Activated naive CD8-positive, alpha-beta T cell treated with anti-CD3 and anti-CD28 coated beads, Interleukin-2, amount 50 U/mL, for 24 hours (primary cell): ENCODE results near the gene RPS3.

Source experiments
- ATAC-seq: fragments of 150-1000 bp; cut with Tn5 transposase; one replicate; pipeline ENCODE4 v1.10.0; 2021
- DNase-seq: peaks from one replicate; pipeline ENCODE4 v3.0.0; 2021
- H3K27ac Mint-ChIP-seq: one replicate; pipeline ENCODE4 v1.8.0; 2021; ENCODE audit warnings: mild to moderate bottlenecking, mixed read lengths
- H3K27me3 Mint-ChIP-seq: one replicate; pipeline ENCODE4 v1.8.0; 2021; ENCODE audit warnings: mixed read lengths
- H3K36me3 Mint-ChIP-seq: one replicate; pipeline ENCODE4 v1.8.0; 2021; ENCODE audit warnings: low read depth, mixed read lengths
- H3K4me1 Mint-ChIP-seq: one replicate; pipeline ENCODE4 v1.8.0; 2021; ENCODE audit warnings: mixed read lengths
- H3K4me3 Mint-ChIP-seq: one replicate; pipeline ENCODE4 v1.8.0; 2021; ENCODE audit warnings: mild to moderate bottlenecking, moderate library complexity, mixed read lengths
- H3K9me3 Mint-ChIP-seq: one replicate; pipeline ENCODE4 v1.8.0; 2021; ENCODE audit warnings: mixed read lengths

The RPS3 gene

GRCh38 chr11:75431533-75432525 lies 32.5 kb downstream of the RPS3 start:
- DNase-seq = no peak
- ATAC-seq = no peak
- Mint-ChIP-seq H3K9me3 (peaks cover 7% of the 10 kb centered on the region), H3K27ac (no peak overlapping the region), H3K36me3 (peaks cover 4% of the 10 kb centered on the region), H3K4me1 (peaks cover 16% of the 10 kb centered on the region), H3K27me3 (peaks cover 49% of the 10 kb centered on the region), H3K4me3 (no peak overlapping the region)

- Mint-ChIP-seq H3K36me3 (peaks cover 4% of the 10 kb centered on the region), H3K4me1 (peaks cover 16% of the 10 kb centered on the region), H3K27me3 (peaks cover 45% of the 10 kb centered on the region), H3K27ac (no peak within 1 kb of the TSS), H3K4me3 (no peak within 1 kb of the TSS), H3K9me3 (peaks cover 7% of the 10 kb centered on the region)
- no peak for ATAC-seq
- no peak for DNase-seq
Measured at GRCh38 chr11:75432911-75433321, 33.6 kb downstream of the RPS3 start, which contains the start of gene KLHL35. KLHL35 (minus strand) TSS chr11:75433203; CDS start chr11:75430629, 2,574 bp downstream.

- Mint-ChIP-seq H3K27ac (no peak overlapping the region), H3K9me3 (peaks cover 7% of the 10 kb centered on the region), H3K36me3 (peaks cover 4% of the 10 kb centered on the region), H3K27me3 (peaks cover 42% of the 10 kb centered on the region), H3K4me3 (no peak overlapping the region), H3K4me1 (peaks cover 13% of the 10 kb centered on the region)
- ATAC-seq = no peak
- DNase-seq = no peak
Measured at GRCh38 chr11:75433443-75433842, 34.1 kb downstream of the RPS3 start.

- no peak overlapping the region for H3K27ac Mint-ChIP-seq
- no peak for ATAC-seq
- peaks cover 4% of the 10 kb centered on the region for H3K36me3 Mint-ChIP-seq
- no peak for DNase-seq
- H3K4me1 Mint-ChIP-seq = peaks cover 9% of the 10 kb centered on the region
- no peak overlapping the region for H3K4me3 Mint-ChIP-seq
- H3K27me3 Mint-ChIP-seq = peaks cover 36% of the 10 kb centered on the region
- peaks cover 4% of the 10 kb centered on the region for H3K9me3 Mint-ChIP-seq
Measured at GRCh38 chr11:75434051-75434450, 34.7 kb downstream of the RPS3 start.

GRCh38 chr11:75434886-75435570 lies 35.7 kb downstream of the RPS3 start:
- no peak overlapping the region for H3K27ac Mint-ChIP-seq
- no peaks in the 10 kb centered on the region for H3K9me3 Mint-ChIP-seq
- ATAC-seq = no peak
- no peak overlapping the region for H3K4me3 Mint-ChIP-seq
- H3K4me1 Mint-ChIP-seq = peaks cover 4% of the 10 kb centered on the region
- H3K27me3 Mint-ChIP-seq = peaks cover 31% of the 10 kb centered on the region
- H3K36me3 Mint-ChIP-seq = peaks cover 2% of the 10 kb centered on the region
- DNase-seq = no peak

- H3K27me3 Mint-ChIP-seq = peaks cover 30% of the 10 kb centered on the region
- H3K9me3 Mint-ChIP-seq = no peaks in the 10 kb centered on the region
- DNase-seq (no peak), ATAC-seq (no peak)
- H3K4me1 Mint-ChIP-seq = peaks cover 3% of the 10 kb centered on the region
- peaks cover 1% of the 10 kb centered on the region for H3K36me3 Mint-ChIP-seq
- no peak overlapping the region for H3K4me3 Mint-ChIP-seq
- no peak overlapping the region for H3K27ac Mint-ChIP-seq
Measured at GRCh38 chr11:75435571-75435925, 36.2 kb downstream of the RPS3 start.

- no peaks in the 10 kb centered on the region for H3K36me3 Mint-ChIP-seq
- ATAC-seq = no peak
- H3K9me3 Mint-ChIP-seq = no peaks in the 10 kb centered on the region
- DNase-seq = no peak
- peaks cover 17% of the 10 kb centered on the region for H3K27me3 Mint-ChIP-seq
- H3K27ac Mint-ChIP-seq = no peak overlapping the region
- no peaks in the 10 kb centered on the region for H3K4me1 Mint-ChIP-seq
- no peak overlapping the region for H3K4me3 Mint-ChIP-seq
Measured at GRCh38 chr11:75436806-75437205, 37.5 kb downstream of the RPS3 start.

GRCh38 chr11:75437966-75438659 lies 38.8 kb downstream of the RPS3 start:
- no peaks in the 10 kb centered on the region for H3K4me1 Mint-ChIP-seq
- ATAC-seq (no peak), DNase-seq (no peak)
- peaks cover 4% of the 10 kb centered on the region for H3K27me3 Mint-ChIP-seq
- no peak overlapping the region for H3K27ac Mint-ChIP-seq
- H3K4me3 Mint-ChIP-seq = no peak overlapping the region
- H3K36me3 Mint-ChIP-seq = no peaks in the 10 kb centered on the region
- H3K9me3 Mint-ChIP-seq = no peaks in the 10 kb centered on the region

GRCh38 chr11:75439026-75439425 lies 39.7 kb downstream of the RPS3 start:
- ATAC-seq = no peak
- no peak overlapping the region for H3K4me3 Mint-ChIP-seq
- no peaks in the 10 kb centered on the region for H3K4me1 Mint-ChIP-seq
- DNase-seq = no peak
- H3K9me3 Mint-ChIP-seq = no peaks in the 10 kb centered on the region
- H3K27me3 Mint-ChIP-seq = no peaks in the 10 kb centered on the region
- no peaks in the 10 kb centered on the region for H3K36me3 Mint-ChIP-seq
- H3K27ac Mint-ChIP-seq = no peak overlapping the region

GRCh38 chr11:75439495-75440120 lies 40.3 kb downstream of the RPS3 start:
- Mint-ChIP-seq H3K4me1 (no peaks in the 10 kb centered on the region), H3K27me3 (no peaks in the 10 kb centered on the region), H3K9me3 (no peaks in the 10 kb centered on the region), H3K36me3 (no peaks in the 10 kb centered on the region), H3K4me3 (no peak overlapping the region), H3K27ac (no peak overlapping the region)
- ATAC-seq (no peak), DNase-seq (no peak)

GRCh38 chr11:75440960-75441803 lies 41.9 kb downstream of the RPS3 start:
- Mint-ChIP-seq H3K4me3 (no peak overlapping the region), H3K9me3 (no peaks in the 10 kb centered on the region), H3K27me3 (no peaks in the 10 kb centered on the region), H3K4me1 (no peaks in the 10 kb centered on the region), H3K27ac (no peak overlapping the region), H3K36me3 (no peaks in the 10 kb centered on the region)
- no peak for ATAC-seq
- no peak for DNase-seq

GRCh38 chr11:75441804-75442132 lies 42.5 kb downstream of the RPS3 start:
- H3K9me3 Mint-ChIP-seq = no peaks in the 10 kb centered on the region
- H3K4me1 Mint-ChIP-seq = no peaks in the 10 kb centered on the region
- no peaks in the 10 kb centered on the region for H3K27me3 Mint-ChIP-seq
- no peak overlapping the region for H3K4me3 Mint-ChIP-seq
- H3K27ac Mint-ChIP-seq = no peak overlapping the region
- DNase-seq (no peak), ATAC-seq (no peak)
- no peaks in the 10 kb centered on the region for H3K36me3 Mint-ChIP-seq

GRCh38 chr11:75442161-75442885 lies 43.0 kb downstream of the RPS3 start:
- ATAC-seq = no peak
- H3K27ac Mint-ChIP-seq = no peak overlapping the region
- no peaks in the 10 kb centered on the region for H3K4me1 Mint-ChIP-seq
- no peaks in the 10 kb centered on the region for H3K36me3 Mint-ChIP-seq
- no peak overlapping the region for H3K4me3 Mint-ChIP-seq
- DNase-seq = no peak
- no peaks in the 10 kb centered on the region for H3K27me3 Mint-ChIP-seq
- H3K9me3 Mint-ChIP-seq = no peaks in the 10 kb centered on the region
